ENCODE results near the gene LRRC8C.

DNA sequence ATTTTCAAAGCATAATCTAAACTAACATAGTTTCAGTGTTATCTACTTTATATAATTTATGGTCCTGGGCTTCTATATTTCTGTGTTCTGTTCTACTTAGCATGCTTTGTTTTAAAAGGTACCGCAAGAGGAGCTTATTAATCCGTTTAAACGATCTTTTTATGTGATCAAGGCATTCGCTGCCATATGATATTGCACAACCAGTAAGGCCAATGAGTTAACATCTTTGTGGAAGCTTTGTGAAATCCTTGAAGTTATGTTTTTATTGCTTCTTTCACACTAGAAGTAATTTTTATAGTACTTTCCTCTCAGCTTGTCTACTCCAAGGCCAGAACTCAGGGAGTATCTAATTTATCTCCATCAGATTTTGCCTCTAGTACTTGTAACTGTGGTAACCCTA, 8.9 kb downstream of the LRRC8C start:
- TF ChIP-seq, protein P1, sequence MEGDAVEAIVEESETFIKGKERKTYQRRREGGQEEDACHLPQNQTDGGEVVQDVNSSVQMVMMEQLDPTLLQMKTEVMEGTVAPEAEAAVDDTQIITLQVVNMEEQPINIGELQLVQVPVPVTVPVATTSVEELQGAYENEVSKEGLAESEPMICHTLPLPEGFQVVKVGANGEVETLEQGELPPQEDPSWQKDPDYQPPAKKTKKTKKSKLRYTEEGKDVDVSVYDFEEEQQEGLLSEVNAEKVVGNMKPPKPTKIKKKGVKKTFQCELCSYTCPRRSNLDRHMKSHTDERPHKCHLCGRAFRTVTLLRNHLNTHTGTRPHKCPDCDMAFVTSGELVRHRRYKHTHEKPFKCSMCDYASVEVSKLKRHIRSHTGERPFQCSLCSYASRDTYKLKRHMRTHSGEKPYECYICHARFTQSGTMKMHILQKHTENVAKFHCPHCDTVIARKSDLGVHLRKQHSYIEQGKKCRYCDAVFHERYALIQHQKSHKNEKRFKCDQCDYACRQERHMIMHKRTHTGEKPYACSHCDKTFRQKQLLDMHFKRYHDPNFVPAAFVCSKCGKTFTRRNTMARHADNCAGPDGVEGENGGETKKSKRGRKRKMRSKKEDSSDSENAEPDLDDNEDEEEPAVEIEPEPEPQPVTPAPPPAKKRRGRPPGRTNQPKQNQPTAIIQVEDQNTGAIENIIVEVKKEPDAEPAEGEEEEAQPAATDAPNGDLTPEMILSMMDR (IDR thresholded peaks at IDR 0.05), result no peak
- TF ChIP-seq POLR2A (IDR thresholded peaks at IDR 0.05), result no peak

Data from right lobe of liver (tissue), 4 donors.